ENCODE results near the gene AIG1.

DNA sequence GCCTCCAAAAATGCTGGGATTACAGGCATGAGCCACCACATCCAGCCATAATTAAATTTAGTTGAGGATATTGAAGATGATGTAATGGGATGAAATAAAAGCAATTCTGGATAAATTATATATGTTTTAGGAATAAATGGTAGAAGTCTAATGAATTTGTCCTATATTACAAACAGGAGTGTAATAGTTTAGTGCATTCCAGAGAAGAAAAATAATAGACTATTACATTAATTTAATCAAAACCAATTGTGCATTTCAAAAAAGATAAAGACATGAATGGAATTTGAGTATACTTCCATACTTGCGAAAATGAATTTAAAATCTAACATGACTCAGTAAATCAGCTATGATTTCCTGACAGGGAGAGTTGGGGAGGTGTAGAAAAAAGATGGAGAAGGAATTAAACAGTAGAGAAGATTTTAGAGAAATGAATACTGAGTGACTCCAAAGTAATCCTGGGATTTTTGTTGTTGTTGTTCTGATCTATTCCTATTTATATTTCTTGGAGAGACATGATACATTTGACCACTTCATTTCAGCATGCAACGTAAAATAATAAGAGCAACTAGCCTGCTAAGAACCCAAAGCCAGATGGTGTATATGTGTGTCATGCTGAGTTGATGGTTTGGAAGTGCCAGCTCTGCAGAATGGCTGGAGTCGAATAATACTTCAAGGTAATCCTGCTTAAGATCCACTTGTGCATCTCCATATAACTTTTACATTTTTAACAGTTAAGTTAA lies 67.4 kb downstream of the AIG1 start:
- TF ChIP-seq ARNT (IDR thresholded peaks at IDR 0.05): no peak
- TF ChIP-seq NFRKB (IDR thresholded peaks at IDR 0.05): no peak
- TF ChIP-seq LEF1 (IDR thresholded peaks at IDR 0.05; ENCODE audit: borderline replicate concordance): no peak
- TF ChIP-seq FOXA1 (IDR thresholded peaks at IDR 0.05): no peak
- TF ChIP-seq, protein P1, sequence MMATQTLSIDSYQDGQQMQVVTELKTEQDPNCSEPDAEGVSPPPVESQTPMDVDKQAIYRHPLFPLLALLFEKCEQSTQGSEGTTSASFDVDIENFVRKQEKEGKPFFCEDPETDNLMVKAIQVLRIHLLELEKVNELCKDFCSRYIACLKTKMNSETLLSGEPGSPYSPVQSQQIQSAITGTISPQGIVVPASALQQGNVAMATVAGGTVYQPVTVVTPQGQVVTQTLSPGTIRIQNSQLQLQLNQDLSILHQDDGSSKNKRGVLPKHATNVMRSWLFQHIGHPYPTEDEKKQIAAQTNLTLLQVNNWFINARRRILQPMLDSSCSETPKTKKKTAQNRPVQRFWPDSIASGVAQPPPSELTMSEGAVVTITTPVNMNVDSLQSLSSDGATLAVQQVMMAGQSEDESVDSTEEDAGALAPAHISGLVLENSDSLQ (IDR thresholded peaks at IDR 0.05): no peak
- TF ChIP-seq ELF4 (IDR thresholded peaks at IDR 0.05): no peak
- TF ChIP-seq HDGF (IDR thresholded peaks at IDR 0.05; ENCODE audit: borderline replicate concordance): no peak
- TF ChIP-seq BHLHE40 (IDR thresholded peaks at IDR 0.05; ENCODE audit: borderline replicate concordance): no peak
- TF ChIP-seq FOXK2 (IDR thresholded peaks at IDR 0.05): no peak
- TF ChIP-seq SP1 (IDR thresholded peaks at IDR 0.05): no peak
- TF ChIP-seq ZNF384 (IDR thresholded peaks at IDR 0.05): no peak
